HG03060 (cell line): ENCODE data around the gene ITGB1.
A peak's percentile ranks its signal among the peaks of the same experiment; 100 is the strongest.
"Not testable (repeated sequence)": the region's sequence is repeated elsewhere in the genome, so short reads cannot be mapped to it uniquely, and the experiment has no call there.

Experiments used
- ATAC-seq: cut with Tn5 transposase; IDR thresholded peaks from one replicate; pipeline ENCODE4 v1.9.1; 2021; ENCODE audit warnings: low read depth, moderate number of reproducible peaks; ENCODE audit not compliant: unreplicated experiment

ITGB1 gene

DNA sequence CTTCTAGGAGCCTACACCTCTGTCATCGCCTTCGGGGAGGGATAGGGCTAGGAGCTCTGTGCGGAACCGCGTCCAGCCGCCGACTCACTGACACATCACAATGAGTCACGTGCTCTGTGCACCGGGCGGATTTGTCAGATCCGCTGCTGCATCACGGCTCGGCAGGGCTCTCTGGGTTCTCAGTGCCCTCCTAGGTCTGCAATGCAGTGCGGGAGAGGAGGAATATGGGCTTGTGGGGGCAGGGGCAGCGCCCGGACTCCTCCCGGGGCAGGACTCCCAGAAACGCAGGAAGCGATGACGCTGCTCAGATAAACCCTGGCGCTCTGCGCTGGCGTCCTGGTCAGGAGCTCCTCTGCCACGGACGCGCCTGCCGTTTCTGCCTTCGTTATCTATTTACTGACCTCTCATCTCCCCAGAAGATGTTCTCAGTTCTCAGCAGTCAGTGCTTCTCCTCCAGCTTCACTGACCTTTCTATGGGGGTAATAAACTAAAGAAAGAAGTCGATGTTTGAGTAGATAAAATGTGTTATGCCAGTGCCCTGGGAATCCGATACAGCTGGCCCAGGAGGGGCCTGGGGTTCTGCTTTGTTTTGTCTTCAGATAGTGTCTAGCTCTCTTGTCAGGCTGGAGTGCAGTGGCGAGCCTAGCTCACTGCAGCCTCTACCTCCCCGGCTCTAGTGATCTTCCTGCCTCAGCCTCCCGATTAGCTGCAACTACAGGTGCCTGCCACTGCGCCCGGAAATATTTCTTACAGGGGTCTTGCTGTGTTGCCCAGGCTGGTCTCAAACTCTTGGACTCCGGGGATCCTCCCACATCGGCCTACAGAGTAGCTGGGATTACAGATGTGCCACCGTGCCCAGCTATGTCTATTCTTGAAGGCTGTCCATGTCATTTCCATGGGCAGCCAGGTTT, 22.8 kb upstream of the ITGB1 start:
- ATAC-seq, result peak; percentile 91

DNA sequence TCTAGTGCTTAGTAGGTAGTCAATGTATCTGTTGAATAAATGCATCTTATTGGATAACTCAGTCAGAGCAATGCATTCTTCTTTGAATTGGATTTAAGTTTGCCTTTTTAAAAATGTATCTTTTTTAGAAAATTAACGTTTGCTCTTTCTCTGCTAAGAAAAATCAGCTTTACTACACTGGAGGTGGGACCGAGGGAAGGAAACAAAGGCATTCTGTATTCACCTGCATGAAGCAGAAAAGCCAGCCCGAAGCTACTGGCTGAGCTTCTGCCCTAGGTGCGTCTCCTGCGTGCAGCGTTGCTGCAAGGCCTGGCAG, 22.2 kb upstream of the ITGB1 start:
- no peak for ATAC-seq

DNA sequence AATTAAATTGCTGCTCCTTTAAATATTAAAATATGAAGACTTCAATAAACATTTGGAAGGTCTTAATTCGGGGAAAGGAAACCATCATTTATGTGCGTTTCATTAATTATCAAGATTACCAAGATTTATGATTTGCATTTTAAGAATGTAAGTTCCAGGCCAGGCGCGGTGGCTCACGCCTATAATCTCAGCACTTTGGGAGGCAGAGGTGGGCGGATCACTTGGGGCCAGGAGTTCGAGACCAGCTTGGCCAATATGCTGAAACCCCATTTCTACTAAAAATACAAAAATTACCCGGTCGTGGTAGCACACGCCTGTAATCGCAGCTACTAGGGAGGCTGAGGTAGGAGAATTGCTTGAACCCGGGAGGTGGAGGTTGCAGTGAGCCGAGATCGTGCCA, 21.7 kb upstream of the ITGB1 start:
- ATAC-seq, result not testable (repeated sequence)

GRCh38 chr10:32979041-32979440, 21.0 kb upstream of the ITGB1 start:
- no peak for ATAC-seq

- ATAC-seq, result not testable (repeated sequence)
Observed at GRCh38 chr10:32977846-32978809, 20.1 kb upstream of the ITGB1 start.

DNA sequence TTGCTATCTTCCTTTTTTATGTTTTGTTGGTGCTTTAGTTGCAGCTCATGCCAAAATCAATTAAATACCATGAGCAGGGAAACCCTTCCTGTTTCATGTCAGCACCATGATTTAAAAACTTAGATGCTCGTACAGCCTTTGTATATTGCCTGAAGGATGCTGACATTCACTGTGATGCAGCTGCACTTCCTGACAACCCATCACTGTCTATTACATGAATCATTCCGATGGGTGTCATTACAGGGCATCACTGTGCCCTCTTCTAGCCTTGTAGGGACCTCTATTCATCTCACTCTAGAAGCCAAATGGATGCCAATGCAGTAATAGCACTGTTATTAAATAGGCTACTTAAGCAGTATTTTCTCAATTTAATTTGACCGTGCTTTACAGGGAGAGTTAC, 18.3 kb upstream of the ITGB1 start:
- no peak for ATAC-seq

GRCh38 chr10:32972929-32973328, 14.9 kb upstream of the ITGB1 start:
- ATAC-seq, result no peak

- ATAC-seq, result no peak
Observed at GRCh38 chr10:32972460-32972859, 14.4 kb upstream of the ITGB1 start.

DNA sequence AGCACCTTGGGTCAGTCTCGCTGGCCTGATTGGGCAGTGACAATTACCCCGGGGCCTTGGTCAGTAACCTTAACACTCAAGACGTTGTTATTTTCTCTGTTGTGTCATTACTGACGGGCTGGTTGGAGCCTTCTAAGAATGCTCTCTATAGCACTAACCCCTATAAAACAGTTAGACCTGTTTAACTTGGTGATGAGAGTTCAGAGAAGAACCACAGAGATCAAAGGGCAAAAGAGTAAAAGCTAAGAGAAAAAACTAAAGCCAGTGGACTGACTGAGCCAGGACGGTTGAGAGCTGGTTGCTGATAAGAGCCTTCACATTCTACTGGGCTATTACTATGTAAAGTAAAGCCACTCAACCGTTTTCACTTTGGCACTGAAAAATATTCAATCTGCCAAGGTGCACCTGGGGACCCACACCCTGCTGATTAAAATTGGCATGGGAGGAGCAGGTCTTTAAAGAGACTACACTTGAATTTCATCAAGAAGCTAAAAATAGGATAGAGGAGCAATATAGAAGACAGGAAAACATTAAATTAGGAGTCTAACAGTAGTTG, 13.6 kb upstream of the ITGB1 start:
- no peak for ATAC-seq

- ATAC-seq, result peak; percentile 70
Observed at GRCh38 chr10:32970910-32971309, 12.9 kb upstream of the ITGB1 start.

- no peak for ATAC-seq
Observed at GRCh38 chr10:32964270-32964669, 6.2 kb upstream of the ITGB1 start.

GRCh38 chr10:32963096-32963495, 5.1 kb upstream of the ITGB1 start:
- ATAC-seq, result no peak

DNA sequence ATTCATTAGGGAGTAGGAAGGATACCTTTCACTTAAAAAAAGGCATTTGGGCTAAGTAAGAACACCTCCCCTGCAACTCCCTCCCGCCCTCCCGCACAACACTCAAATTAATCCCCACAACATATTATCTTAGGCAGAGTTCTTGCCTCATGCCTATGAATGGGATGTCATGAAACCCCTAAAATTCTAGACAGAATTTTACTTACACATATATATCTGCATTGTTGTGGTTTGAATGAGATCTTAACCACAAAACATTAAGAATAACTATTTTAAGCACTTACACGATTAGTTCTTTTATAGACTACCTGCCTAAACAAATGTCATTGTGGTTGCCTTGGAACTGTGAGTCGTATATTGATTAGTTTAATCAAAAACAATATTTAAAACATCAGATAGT, 4.5 kb upstream of the ITGB1 start:
- no peak for ATAC-seq

- no peak for ATAC-seq
Observed at GRCh38 chr10:32961895-32962369, 3.9 kb upstream of the ITGB1 start.

- no peak for ATAC-seq
Observed at GRCh38 chr10:32961343-32961894, 3.4 kb upstream of the ITGB1 start.

DNA sequence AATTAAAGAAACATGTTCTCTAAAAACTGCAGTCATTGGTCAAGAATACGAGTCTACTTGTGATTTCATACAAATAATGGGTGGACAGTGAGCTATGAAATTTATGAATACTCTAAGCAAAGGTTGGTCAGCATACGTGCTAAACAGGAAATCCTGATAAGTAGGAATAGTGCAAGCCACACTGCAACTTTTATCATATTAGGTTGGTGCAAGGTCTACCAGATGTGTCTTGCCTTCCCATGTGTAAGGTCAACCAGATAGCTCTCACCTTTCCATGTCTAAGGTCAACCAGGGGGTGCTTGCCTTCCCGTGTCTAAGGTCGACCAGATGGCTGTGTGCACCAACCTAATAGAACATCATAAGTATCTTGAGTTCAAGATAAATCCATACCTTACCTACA, 2.0 kb upstream of the ITGB1 start:
- no peak for ATAC-seq

- peak; percentile 57 for ATAC-seq
Observed at GRCh38 chr10:32959006-32959920, 1.2 kb upstream of the ITGB1 start.

GRCh38 chr10:32957341-32958084, 517 bp downstream of the ITGB1 start:
- ATAC-seq, result no peak
